Effector memory CD4-positive, alpha-beta T cell (primary cell): Measurements from ENCODE around the gene PDGFD.

ENCODE experiments used
- DNase-seq, 3 donors: peaks; one replicate each; pipeline ENCODE4 v3.0.0-alpha.2; 2020
- H3K27ac ChIP-seq: 2 replicates; pipeline ENCODE4 v1.7.0; 2013; ENCODE audit warnings: mild to moderate bottlenecking, low read length, moderate library complexity; ENCODE audit not compliant: insufficient read depth, poor library complexity, severe bottlenecking
- H3K27me3 ChIP-seq: replicated peaks from 2 replicates; pipeline ENCODE4 v1.7.0; 2013; ENCODE audit warnings: mild to moderate bottlenecking, low read length; ENCODE audit not compliant: insufficient read depth, control insufficient read depth, poor library complexity, severe bottlenecking
- H3K36me3 ChIP-seq: 2 replicates; pipeline ENCODE4 v1.7.0; 2013; ENCODE audit warnings: mild to moderate bottlenecking, low read length, moderate library complexity; ENCODE audit not compliant: control insufficient read depth, insufficient read depth
- H3K4me1 ChIP-seq: 2 replicates; pipeline ENCODE4 v1.7.0; 2013; ENCODE audit warnings: low read length, mild to moderate bottlenecking; ENCODE audit not compliant: control insufficient read depth, insufficient read depth, poor library complexity, severe bottlenecking
- H3K4me3 ChIP-seq: 2 replicates; pipeline ENCODE4 v1.7.0; 2013; ENCODE audit warnings: low read length, low read depth, mild to moderate bottlenecking; ENCODE audit not compliant: insufficient read depth, poor library complexity, severe bottlenecking
- H3K9me3 ChIP-seq: 2 replicates; pipeline ENCODE4 v1.7.0; 2013; ENCODE audit warnings: mild to moderate bottlenecking, low read length, moderate library complexity; ENCODE audit not compliant: control insufficient read depth

The PDGFD gene

GRCh38 chr11:104122836-104123235, 41.1 kb downstream of the PDGFD start:
- Histone ChIP-seq H3K36me3 (no peaks in the 10 kb centered on the region), H3K27me3 (no peaks in the 10 kb centered on the region), H3K4me1 (no peaks in the 10 kb centered on the region), H3K27ac (no peak overlapping the region), H3K4me3 (no peak overlapping the region), H3K9me3 (no peaks in the 10 kb centered on the region)
- no peak for DNase-seq

- Histone ChIP-seq H3K9me3 (no peaks in the 10 kb centered on the region), H3K4me3 (no peak overlapping the region), H3K27me3 (no peaks in the 10 kb centered on the region), H3K27ac (no peak overlapping the region), H3K36me3 (no peaks in the 10 kb centered on the region), H3K4me1 (no peaks in the 10 kb centered on the region)
- no peak for DNase-seq
Measured at GRCh38 chr11:104122011-104122635, 41.8 kb downstream of the PDGFD start.

GRCh38 chr11:104120493-104121137, 43.3 kb downstream of the PDGFD start:
- H3K27me3 ChIP-seq: no peaks in the 10 kb centered on the region
- H3K27ac ChIP-seq: no peak overlapping the region
- H3K9me3 ChIP-seq: no peaks in the 10 kb centered on the region
- no peak for DNase-seq
- H3K4me3 ChIP-seq: no peak overlapping the region
- no peaks in the 10 kb centered on the region for H3K36me3 ChIP-seq
- no peaks in the 10 kb centered on the region for H3K4me1 ChIP-seq

- Histone ChIP-seq H3K4me3 (no peak overlapping the region), H3K27me3 (no peaks in the 10 kb centered on the region), H3K27ac (no peak overlapping the region), H3K9me3 (no peaks in the 10 kb centered on the region), H3K4me1 (no peaks in the 10 kb centered on the region), H3K36me3 (no peaks in the 10 kb centered on the region)
- DNase-seq: no peak
Measured at GRCh38 chr11:104118105-104118744, 45.7 kb downstream of the PDGFD start.

- no peak for DNase-seq
- Histone ChIP-seq H3K9me3 (no peaks in the 10 kb centered on the region), H3K27ac (no peak overlapping the region), H3K27me3 (no peaks in the 10 kb centered on the region), H3K4me3 (no peak overlapping the region), H3K4me1 (no peaks in the 10 kb centered on the region), H3K36me3 (no peaks in the 10 kb centered on the region)
Measured at GRCh38 chr11:104113541-104113940, 50.4 kb downstream of the PDGFD start.

- H3K9me3 ChIP-seq: no peaks in the 10 kb centered on the region
- H3K4me3 ChIP-seq: no peak overlapping the region
- DNase-seq: no peak
Measured at GRCh38 chr11:104106136-104106754, 57.7 kb downstream of the PDGFD start.

GRCh38 chr11:104105155-104105554, 58.8 kb downstream of the PDGFD start:
- H3K9me3 ChIP-seq: no peaks in the 10 kb centered on the region
- no peaks in the 10 kb centered on the region for H3K36me3 ChIP-seq
- H3K4me3 ChIP-seq: no peak overlapping the region
- no peak for DNase-seq
- no peaks in the 10 kb centered on the region for H3K27me3 ChIP-seq
- no peaks in the 10 kb centered on the region for H3K4me1 ChIP-seq
- H3K27ac ChIP-seq: no peak overlapping the region

More at GRCh38 chr11:104106136-104106754, 57.7 kb downstream of the PDGFD start:
- Histone ChIP-seq H3K4me1 (no peaks in the 10 kb centered on the region), H3K27me3 (no peaks in the 10 kb centered on the region), H3K27ac (no peak overlapping the region), H3K36me3 (no peaks in the 10 kb centered on the region)

- Histone ChIP-seq H3K9me3 (no peaks in the 10 kb centered on the region), H3K36me3 (no peaks in the 10 kb centered on the region), H3K27ac (no peak overlapping the region), H3K27me3 (no peaks in the 10 kb centered on the region), H3K4me3 (no peak overlapping the region), H3K4me1 (no peaks in the 10 kb centered on the region)
- DNase-seq: no peak
Measured at GRCh38 chr11:104104664-104105063, 59.3 kb downstream of the PDGFD start.

GRCh38 chr11:104104201-104104600, 59.7 kb downstream of the PDGFD start:
- DNase-seq: no peak
- no peak overlapping the region for H3K4me3 ChIP-seq
- no peaks in the 10 kb centered on the region for H3K27me3 ChIP-seq
- no peak overlapping the region for H3K27ac ChIP-seq
- no peaks in the 10 kb centered on the region for H3K9me3 ChIP-seq
- H3K4me1 ChIP-seq: no peaks in the 10 kb centered on the region
- no peaks in the 10 kb centered on the region for H3K36me3 ChIP-seq

GRCh38 chr11:104098555-104098954, 65.4 kb downstream of the PDGFD start:
- Histone ChIP-seq H3K4me1 (no peaks in the 10 kb centered on the region), H3K4me3 (no peak overlapping the region), H3K9me3 (no peaks in the 10 kb centered on the region), H3K36me3 (no peaks in the 10 kb centered on the region), H3K27me3 (no peaks in the 10 kb centered on the region), H3K27ac (no peak overlapping the region)
- DNase-seq: no peak
